GM12874 (cell line): Measurements from ENCODE around the gene FEM1C.

Source experiments
- TF ChIP-seq, protein P1 (sequence below): IDR thresholded peaks from 2 replicates; pipeline ENCODE4 v1.5.1; 2011; ENCODE audit warnings: low read depth, mild to moderate bottlenecking, control low read depth, low read length, moderate library complexity; ENCODE audit not compliant: insufficient read depth

Gene FEM1C

DNA sequence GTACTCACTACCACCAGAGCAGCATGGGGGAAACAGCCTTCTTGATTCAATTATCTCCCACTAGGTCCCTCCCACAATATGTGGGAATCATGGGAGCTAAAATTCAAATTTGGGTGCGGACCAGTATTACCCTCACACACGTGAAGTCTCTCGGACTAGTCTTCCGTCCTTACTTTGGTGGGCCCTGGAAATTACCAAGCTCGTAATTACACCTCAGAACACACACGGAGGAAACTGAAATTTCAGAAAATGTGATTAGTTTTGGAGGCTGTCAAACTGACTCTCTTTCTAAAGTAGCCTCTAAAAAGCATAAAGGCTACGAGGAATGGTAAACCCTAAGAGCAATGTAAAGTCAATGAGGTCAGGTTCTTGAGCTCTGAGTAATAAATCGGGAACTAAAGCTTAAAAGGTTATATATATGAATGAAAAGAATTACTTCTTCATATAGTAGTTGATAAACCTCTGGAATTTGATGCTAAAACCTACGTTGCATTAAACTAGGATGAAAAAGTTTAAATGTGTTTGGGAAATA lies 842 bp upstream of the FEM1C start:
- TF ChIP-seq, protein P1, sequence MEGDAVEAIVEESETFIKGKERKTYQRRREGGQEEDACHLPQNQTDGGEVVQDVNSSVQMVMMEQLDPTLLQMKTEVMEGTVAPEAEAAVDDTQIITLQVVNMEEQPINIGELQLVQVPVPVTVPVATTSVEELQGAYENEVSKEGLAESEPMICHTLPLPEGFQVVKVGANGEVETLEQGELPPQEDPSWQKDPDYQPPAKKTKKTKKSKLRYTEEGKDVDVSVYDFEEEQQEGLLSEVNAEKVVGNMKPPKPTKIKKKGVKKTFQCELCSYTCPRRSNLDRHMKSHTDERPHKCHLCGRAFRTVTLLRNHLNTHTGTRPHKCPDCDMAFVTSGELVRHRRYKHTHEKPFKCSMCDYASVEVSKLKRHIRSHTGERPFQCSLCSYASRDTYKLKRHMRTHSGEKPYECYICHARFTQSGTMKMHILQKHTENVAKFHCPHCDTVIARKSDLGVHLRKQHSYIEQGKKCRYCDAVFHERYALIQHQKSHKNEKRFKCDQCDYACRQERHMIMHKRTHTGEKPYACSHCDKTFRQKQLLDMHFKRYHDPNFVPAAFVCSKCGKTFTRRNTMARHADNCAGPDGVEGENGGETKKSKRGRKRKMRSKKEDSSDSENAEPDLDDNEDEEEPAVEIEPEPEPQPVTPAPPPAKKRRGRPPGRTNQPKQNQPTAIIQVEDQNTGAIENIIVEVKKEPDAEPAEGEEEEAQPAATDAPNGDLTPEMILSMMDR, result no peak

DNA sequence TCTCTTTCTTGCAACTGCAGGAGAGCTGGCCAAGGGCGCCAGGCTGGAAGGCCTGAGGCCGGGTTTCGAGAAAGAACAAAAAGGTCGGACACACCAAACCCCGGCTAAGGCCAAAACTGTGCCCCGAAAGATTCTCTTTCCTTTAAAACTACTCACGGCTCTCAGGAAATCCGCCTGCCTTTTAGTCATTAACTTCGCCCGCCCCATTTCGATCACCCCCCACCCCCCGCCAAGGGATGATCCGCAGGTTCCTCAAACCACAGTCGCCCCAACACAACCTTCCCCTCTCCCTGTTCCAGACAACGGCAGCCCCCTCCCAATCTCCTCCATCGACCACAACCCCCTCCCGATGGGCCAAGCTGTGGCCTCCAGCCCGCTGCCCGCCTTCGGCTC lies 536 bp downstream of the FEM1C start:
- TF ChIP-seq, protein P1, result no peak

DNA sequence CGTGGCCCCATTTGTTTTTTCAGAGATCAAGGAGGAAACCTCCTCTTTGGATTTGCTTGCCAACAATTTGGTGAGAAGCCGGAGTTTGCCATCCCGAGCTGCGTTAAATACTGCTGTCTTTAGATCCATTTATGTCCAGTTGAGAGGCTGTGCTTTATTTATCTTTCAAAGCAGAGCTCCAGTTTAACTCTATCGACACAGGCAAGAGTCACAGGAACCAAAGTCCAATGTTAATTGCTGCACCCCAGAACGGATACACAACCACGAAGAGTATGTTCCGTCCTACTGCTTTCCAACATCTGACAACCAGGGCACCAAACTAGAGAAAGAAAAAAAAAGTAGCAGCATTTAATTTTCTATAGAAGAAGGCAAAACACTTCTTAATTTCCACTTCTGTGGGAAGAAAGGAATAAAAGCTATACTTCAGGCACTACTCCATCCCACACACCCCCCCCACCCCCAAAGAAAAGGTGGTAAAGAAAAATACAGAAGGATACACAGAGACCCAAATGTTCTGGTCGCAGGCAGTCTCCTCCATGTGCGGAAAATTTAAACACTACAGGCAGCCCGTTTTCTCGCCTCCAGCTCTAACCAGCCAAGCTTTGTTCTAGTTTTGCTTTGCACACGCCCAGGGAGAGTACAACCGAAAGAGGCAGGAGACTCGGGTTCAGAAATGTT lies 1.1 kb downstream of the FEM1C start:
- TF ChIP-seq, protein P1, result no peak

DNA sequence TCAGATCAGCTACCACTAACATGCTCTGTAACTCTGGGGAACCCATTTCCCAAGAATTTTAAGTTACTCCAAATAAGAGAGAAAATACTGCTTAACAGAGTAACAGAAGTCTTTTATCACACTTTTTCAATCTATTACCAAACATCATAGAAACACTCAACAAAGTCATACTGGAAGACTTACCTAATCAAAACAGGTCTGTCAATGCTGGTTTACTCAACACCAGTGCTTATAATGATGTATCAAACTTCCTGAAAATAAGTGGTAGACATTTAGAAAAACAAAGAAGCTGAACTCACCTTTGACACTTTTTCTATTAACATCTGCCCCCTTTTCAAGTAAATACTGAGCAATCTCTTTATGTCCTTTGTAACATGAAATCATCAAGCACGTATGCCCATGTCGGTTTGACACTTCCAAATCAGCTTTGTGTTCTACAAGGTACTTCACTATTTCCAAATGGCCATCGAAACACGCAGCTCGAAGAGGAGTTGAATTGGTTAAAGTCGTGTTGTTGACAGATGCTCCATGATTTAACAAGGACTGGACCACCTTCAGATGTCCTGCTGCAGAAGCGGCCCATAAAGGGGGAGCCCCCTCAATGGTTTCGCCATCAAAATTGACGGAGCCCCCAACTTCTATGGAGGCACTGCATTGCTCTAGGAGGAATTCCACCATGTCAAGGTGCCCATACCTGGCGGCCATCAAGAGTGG lies 1.8 kb downstream of the FEM1C start:
- TF ChIP-seq, protein P1, result no peak

DNA sequence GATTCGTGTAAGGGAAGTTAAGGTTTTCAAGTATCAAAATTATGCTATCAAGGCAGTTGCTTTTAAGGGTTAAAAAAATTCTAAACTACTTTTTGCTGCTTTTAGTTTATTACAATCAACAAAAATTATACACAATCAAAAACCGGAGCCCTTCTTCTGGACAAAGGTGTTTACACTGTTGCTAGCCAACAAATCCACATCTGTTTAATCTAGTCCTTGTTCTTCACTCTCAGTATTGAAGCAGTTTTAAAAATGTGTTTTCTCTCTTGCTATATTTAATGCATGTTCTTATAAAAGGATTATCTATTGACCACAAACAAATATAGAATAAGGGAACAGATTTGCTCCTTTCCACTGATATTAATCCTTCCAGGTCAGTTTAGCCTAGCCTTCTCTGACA lies 2.5 kb downstream of the FEM1C start:
- TF ChIP-seq, protein P1, result no peak

DNA sequence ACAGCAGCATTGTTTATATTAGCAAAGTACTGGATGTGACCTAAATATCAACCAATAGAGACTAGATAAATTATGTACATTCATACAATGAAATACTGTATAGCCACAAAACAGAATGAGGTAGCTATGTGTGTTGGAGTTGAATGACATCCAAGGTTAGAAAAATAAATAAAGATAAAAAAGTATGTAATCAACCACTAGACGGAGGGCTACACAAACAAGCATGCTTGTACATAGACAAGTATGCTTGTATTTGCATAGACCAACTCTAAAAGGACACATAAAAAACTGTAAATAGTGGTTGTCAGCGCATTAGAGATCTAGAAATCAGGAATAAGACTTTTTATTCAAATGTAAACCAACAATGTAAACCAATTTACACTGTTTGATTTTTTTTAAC lies 3.0 kb downstream of the FEM1C start:
- TF ChIP-seq, protein P1, result no peak

DNA sequence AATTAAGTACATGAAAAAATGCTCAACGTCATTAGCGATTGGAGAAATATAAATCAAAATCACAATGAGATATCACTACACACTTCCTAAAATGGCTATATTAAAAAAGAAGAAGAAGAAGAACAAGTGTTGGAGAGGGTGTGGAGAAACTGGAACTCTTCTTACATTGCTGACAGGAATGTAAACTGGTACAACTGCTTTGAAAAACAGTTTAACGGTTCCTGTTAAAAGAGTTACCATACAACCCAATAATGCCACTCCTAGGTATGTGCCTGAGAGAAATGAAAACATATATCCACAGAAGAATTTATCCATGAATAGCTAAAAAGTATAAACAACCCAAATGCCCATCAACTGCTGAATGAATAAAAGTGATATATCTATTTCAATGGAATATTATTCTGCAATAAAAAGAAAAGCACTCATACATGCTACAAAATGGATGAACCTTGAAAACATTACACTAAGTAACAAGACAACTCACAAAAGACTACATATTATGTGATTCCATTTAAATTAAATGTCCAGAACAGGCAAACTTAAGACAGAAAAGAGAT lies 9.0 kb downstream of the FEM1C start:
- TF ChIP-seq, protein P1, result no peak
